HEK293 (cell line): ENCODE measurements around the gene MED13L.

Experiments used
- CTCF ChIA-PET: fragments of 350-600 bp; formaldehyde crosslinking; extraction: SDS; loops from one replicate; lab custom pipeline; 2021; ENCODE audit warnings: antibody characterized with exemption; lab: Yijun Ruan, JAX
- POLR2A ChIA-PET: fragments of 300-600 bp; formaldehyde crosslinking; extraction: SDS; loops from one replicate; lab custom pipeline; 2020; ENCODE audit warnings: antibody characterized with exemption, inconsistent platforms; lab: Yijun Ruan, JAX
- H3K27ac ChIP-seq: fragments of 200-500 bp; sonication (Bioruptor generic); 2 replicates; pipeline ENCODE4 v1.5.1; 2014; ENCODE audit warnings: low read depth, low read length, control low read depth, inconsistent platforms; ENCODE audit errors: extremely low read depth
- H3K36me3 ChIP-seq, 2 experiments: fragments of 200-500 bp in 1 of 2; sonication (Bioruptor generic) in 1 of 2; 1 replicate in 1 of 2; 2 replicates in 1 of 2; pipeline ENCODE4 v1.5.1; 2014 to 2017; ENCODE audit warnings: inconsistent platforms in 2 of 2, low read length in 2 of 2; ENCODE audit not compliant: control insufficient read depth in 2 of 2, insufficient read depth in 1 of 2
- H3K4me1 ChIP-seq: fragments of 200-500 bp; sonication (Bioruptor generic); 2 replicates; pipeline ENCODE4 v1.5.1; 2014; ENCODE audit warnings: mild to moderate bottlenecking, low read length, inconsistent platforms; ENCODE audit not compliant: control insufficient read depth, insufficient read depth
- H3K4me3 ChIP-seq: 2 replicates; pipeline ENCODE4 v1.5.1; 2011; ENCODE audit warnings: low read depth, mild to moderate bottlenecking, control low read depth, low read length, moderate library complexity
- H3K9me3 ChIP-seq: fragments of 200-500 bp; sonication (Bioruptor generic); 2 replicates; pipeline ENCODE4 v1.5.1; 2014; ENCODE audit warnings: low read depth, low read length, inconsistent platforms; ENCODE audit not compliant: control insufficient read depth, insufficient read depth
- BCL11B ChIP-seq: fragments of 450-650 bp; formaldehyde crosslinking; IDR thresholded peaks from 2 replicates; pipeline ENCODE4 v1.5.1; 2016; ENCODE audit warnings: low read depth, missing biosample characterization, missing genetic modification characterization
- KLF1 ChIP-seq: fragments of 450-650 bp; formaldehyde crosslinking; IDR thresholded peaks from 2 replicates; pipeline ENCODE4 v1.5.1; 2016; ENCODE audit warnings: missing biosample characterization, missing genetic modification characterization
- KLF9 ChIP-seq: fragments of 450-650 bp; formaldehyde crosslinking; IDR thresholded peaks from 2 replicates; pipeline ENCODE4 v1.5.1; 2016; ENCODE audit warnings: missing biosample characterization, missing genetic modification characterization, low read depth
- PATZ1 ChIP-seq: fragments of 450-650 bp; formaldehyde crosslinking; IDR thresholded peaks from 2 replicates; pipeline ENCODE4 v1.5.1; 2016; ENCODE audit warnings: missing biosample characterization, missing genetic modification characterization
- PRDM1 ChIP-seq: fragments of 450-650 bp; formaldehyde crosslinking; IDR thresholded peaks from 2 replicates; pipeline ENCODE4; 2016; ENCODE audit warnings: missing biosample characterization, missing genetic modification characterization
- RBAK ChIP-seq: fragments of 450-650 bp; formaldehyde crosslinking; IDR thresholded peaks from 2 replicates; pipeline ENCODE4 v1.5.1; 2016; ENCODE audit warnings: missing biosample characterization, missing genetic modification characterization
- ZFP37 ChIP-seq: fragments of 450-650 bp; formaldehyde crosslinking; IDR thresholded peaks from 2 replicates; pipeline ENCODE4 v1.5.1; 2016; ENCODE audit warnings: missing biosample characterization, missing genetic modification characterization
- ZNF19 ChIP-seq: fragments of 450-650 bp; formaldehyde crosslinking; IDR thresholded peaks from 2 replicates; pipeline ENCODE4; 2016; ENCODE audit warnings: missing biosample characterization, missing genetic modification characterization, low read depth
- ZNF2 ChIP-seq: fragments of 450-650 bp; formaldehyde crosslinking; IDR thresholded peaks from 2 replicates; pipeline ENCODE4 v1.5.1; 2016; ENCODE audit warnings: missing biosample characterization, missing genetic modification characterization
- ZNF223 ChIP-seq: fragments of 450-650 bp; formaldehyde crosslinking; IDR thresholded peaks from 2 replicates; pipeline ENCODE4 v1.5.1; 2016; ENCODE audit warnings: missing biosample characterization, missing genetic modification characterization
- ZNF362 ChIP-seq: fragments of 450-650 bp; formaldehyde crosslinking; IDR thresholded peaks from 2 replicates; pipeline ENCODE4 v1.5.1; 2016; ENCODE audit warnings: missing biosample characterization, missing genetic modification characterization
- ZNF391 ChIP-seq: fragments of 450-650 bp; formaldehyde crosslinking; IDR thresholded peaks from 2 replicates; pipeline ENCODE4 v1.5.1; 2016; ENCODE audit warnings: low read depth, missing biosample characterization, missing genetic modification characterization, borderline replicate concordance
- ZNF394 ChIP-seq: fragments of 450-650 bp; formaldehyde crosslinking; IDR thresholded peaks from 2 replicates; pipeline ENCODE4 v1.5.1; 2016; ENCODE audit warnings: missing biosample characterization, missing genetic modification characterization, mild to moderate bottlenecking, moderate library complexity, borderline replicate concordance
- ZNF513 ChIP-seq: fragments of 450-650 bp; IDR thresholded peaks from 2 replicates; pipeline ENCODE4 v1.5.1; 2018; ENCODE audit warnings: missing biosample characterization, missing genetic modification characterization
- ZNF558 ChIP-seq: fragments of 450-650 bp; formaldehyde crosslinking; IDR thresholded peaks from 2 replicates; pipeline ENCODE4 v1.5.1; 2016; ENCODE audit warnings: missing biosample characterization, missing genetic modification characterization
- ZNF623 ChIP-seq: fragments of 450-650 bp; formaldehyde crosslinking; IDR thresholded peaks from 2 replicates; pipeline ENCODE4 v1.5.1; 2016; ENCODE audit warnings: missing biosample characterization, missing genetic modification characterization
- ZNF654 ChIP-seq: fragments of 450-650 bp; formaldehyde crosslinking; IDR thresholded peaks from 2 replicates; pipeline ENCODE4 v1.5.1; 2016; ENCODE audit warnings: low read depth, missing biosample characterization, missing genetic modification characterization
- ZNF660 ChIP-seq: fragments of 450-650 bp; IDR thresholded peaks from 2 replicates; pipeline ENCODE4 v1.5.1; 2018; ENCODE audit warnings: missing biosample characterization, mild to moderate bottlenecking, missing genetic modification characterization
- TF ChIP-seq, protein P1 (sequence below): fragments of 450-650 bp; formaldehyde crosslinking; IDR thresholded peaks from 2 replicates; pipeline ENCODE4 v1.5.1; 2017; ENCODE audit warnings: missing biosample characterization, missing genetic modification characterization
- TF ChIP-seq, protein P2 (sequence below): fragments of 450-650 bp; formaldehyde crosslinking; IDR thresholded peaks from 2 replicates; pipeline ENCODE4 v1.5.1; 2016; ENCODE audit warnings: missing biosample characterization, missing genetic modification characterization, low read depth
- TF ChIP-seq, protein P3 (sequence below): fragments of 450-650 bp; formaldehyde crosslinking; IDR thresholded peaks from 2 replicates; pipeline ENCODE4 v1.5.1; 2016; ENCODE audit warnings: missing biosample characterization, missing genetic modification characterization
- TF ChIP-seq, protein P4 (sequence below): IDR thresholded peaks from 2 replicates; pipeline ENCODE4 v1.6.1; 2011; ENCODE audit warnings: mild to moderate bottlenecking, low read depth, low read length, borderline replicate concordance

Gene MED13L

GRCh38 chr12:116067892-116068291 is 209.6 kb downstream of the MED13L start:
- Histone ChIP-seq H3K36me3 (no peaks in the 10 kb centered on the region), H3K27ac (no peak overlapping the region), H3K9me3 (no peaks in the 10 kb centered on the region), H3K4me3 (no peak overlapping the region), H3K4me1 (peaks cover 3% of the 10 kb centered on the region; the same call in 1 of the 2 replicates)
- ChIA-PET CTCF (interaction anchor here (0.6 to 1.6 kb wide), 7 partner anchors 10 to 99 kb away, joined by 3 to 6 read pairs (median 3); no protein-coding TSS in a partner anchor), POLR2A (no interaction called here)
- TF ChIP-seq ZNF623 (tag by site-specific recombination) (no peak), KLF9 (no peak), ZNF558 (no peak), KLF1 (no peak), PATZ1 (tag by site-specific recombination) (no peak), BCL11B (no peak)
- TF ChIP-seq, protein P1, sequence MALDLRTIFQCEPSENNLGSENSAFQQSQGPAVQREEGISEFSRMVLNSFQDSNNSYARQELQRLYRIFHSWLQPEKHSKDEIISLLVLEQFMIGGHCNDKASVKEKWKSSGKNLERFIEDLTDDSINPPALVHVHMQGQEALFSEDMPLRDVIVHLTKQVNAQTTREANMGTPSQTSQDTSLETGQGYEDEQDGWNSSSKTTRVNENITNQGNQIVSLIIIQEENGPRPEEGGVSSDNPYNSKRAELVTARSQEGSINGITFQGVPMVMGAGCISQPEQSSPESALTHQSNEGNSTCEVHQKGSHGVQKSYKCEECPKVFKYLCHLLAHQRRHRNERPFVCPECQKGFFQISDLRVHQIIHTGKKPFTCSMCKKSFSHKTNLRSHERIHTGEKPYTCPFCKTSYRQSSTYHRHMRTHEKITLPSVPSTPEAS (tag by site-specific recombination): no peak

- H3K9me3 ChIP-seq: no peaks in the 10 kb centered on the region
- no peaks in the 10 kb centered on the region for H3K36me3 ChIP-seq
- no peak overlapping the region for H3K4me3 ChIP-seq
- CTCF ChIA-PET: interaction anchor here (0.7 to 1.6 kb wide), 6 partner anchors 9 to 84 kb away, joined by 3 to 6 read pairs (median 4); no protein-coding TSS in a partner anchor
- POLR2A ChIA-PET: no interaction called here
- H3K4me1 ChIP-seq: peaks cover 3% of the 10 kb centered on the region; the same call in 1 of the 2 replicates
- H3K27ac ChIP-seq: no peak overlapping the region
- TF ChIP-seq ZNF19 (tag by site-specific recombination) (no peak), RBAK (no peak), ZNF2 (tag by site-specific recombination) (peak; percentile 37; the same call in 1 of the 2 replicates), ZNF362 (peak; percentile 84), ZNF223 (tag by site-specific recombination) (no peak), ZNF394 (peak; percentile 72; the same call in 1 of the 2 replicates), ZFP37 (no peak), ZNF660 (peak; percentile 33; the same call in 1 of the 2 replicates), PRDM1 (no peak; the same call in 1 of the 2 replicates), ZNF513 (tag by site-specific recombination) (no peak), ZNF391 (tag by site-specific recombination) (no peak), ZNF654 (peak; percentile 18; the same call in 1 of the 2 replicates)
- TF ChIP-seq, protein P2, sequence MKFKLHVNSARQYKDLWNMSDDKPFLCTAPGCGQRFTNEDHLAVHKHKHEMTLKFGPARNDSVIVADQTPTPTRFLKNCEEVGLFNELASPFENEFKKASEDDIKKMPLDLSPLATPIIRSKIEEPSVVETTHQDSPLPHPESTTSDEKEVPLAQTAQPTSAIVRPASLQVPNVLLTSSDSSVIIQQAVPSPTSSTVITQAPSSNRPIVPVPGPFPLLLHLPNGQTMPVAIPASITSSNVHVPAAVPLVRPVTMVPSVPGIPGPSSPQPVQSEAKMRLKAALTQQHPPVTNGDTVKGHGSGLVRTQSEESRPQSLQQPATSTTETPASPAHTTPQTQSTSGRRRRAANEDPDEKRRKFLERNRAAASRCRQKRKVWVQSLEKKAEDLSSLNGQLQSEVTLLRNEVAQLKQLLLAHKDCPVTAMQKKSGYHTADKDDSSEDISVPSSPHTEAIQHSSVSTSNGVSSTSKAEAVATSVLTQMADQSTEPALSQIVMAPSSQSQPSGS (tag by site-specific recombination): no peak
- TF ChIP-seq, protein P3, sequence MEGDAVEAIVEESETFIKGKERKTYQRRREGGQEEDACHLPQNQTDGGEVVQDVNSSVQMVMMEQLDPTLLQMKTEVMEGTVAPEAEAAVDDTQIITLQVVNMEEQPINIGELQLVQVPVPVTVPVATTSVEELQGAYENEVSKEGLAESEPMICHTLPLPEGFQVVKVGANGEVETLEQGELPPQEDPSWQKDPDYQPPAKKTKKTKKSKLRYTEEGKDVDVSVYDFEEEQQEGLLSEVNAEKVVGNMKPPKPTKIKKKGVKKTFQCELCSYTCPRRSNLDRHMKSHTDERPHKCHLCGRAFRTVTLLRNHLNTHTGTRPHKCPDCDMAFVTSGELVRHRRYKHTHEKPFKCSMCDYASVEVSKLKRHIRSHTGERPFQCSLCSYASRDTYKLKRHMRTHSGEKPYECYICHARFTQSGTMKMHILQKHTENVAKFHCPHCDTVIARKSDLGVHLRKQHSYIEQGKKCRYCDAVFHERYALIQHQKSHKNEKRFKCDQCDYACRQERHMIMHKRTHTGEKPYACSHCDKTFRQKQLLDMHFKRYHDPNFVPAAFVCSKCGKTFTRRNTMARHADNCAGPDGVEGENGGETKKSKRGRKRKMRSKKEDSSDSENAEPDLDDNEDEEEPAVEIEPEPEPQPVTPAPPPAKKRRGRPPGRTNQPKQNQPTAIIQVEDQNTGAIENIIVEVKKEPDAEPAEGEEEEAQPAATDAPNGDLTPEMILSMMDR (tag by site-specific recombination): 0 out of 2 replicates have a peak, but pooled peaks have one; percentile 15
- TF ChIP-seq, protein P4, sequence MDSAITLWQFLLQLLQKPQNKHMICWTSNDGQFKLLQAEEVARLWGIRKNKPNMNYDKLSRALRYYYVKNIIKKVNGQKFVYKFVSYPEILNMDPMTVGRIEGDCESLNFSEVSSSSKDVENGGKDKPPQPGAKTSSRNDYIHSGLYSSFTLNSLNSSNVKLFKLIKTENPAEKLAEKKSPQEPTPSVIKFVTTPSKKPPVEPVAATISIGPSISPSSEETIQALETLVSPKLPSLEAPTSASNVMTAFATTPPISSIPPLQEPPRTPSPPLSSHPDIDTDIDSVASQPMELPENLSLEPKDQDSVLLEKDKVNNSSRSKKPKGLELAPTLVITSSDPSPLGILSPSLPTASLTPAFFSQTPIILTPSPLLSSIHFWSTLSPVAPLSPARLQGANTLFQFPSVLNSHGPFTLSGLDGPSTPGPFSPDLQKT: no peak
Measured at GRCh38 chr12:116066381-116067230, 210.9 kb downstream of the MED13L start.
